Esophagus muscularis mucosa (tissue), 3 donors: ENCODE measurements around the gene STX16.

Experiments used
- EP300 ChIP-seq: sonication (generic); formaldehyde crosslinking; IDR thresholded peaks from one replicate; pipeline ENCODE4 v1.6.1; 2017; ENCODE audit warnings: antibody characterized with exemption
- TF ChIP-seq, protein P1 (sequence below), 3 experiments: fragments of 200-600 bp in 2 of 3; fragments of 450-650 bp in 1 of 3; sonication (generic) in 2 of 3; IDR thresholded peaks; one replicate each; pipeline ENCODE4 v1.5.1; 2017 to 2019; ENCODE audit warnings: antibody characterized with exemption in 3 of 3, mild to moderate bottlenecking in 2 of 3, moderate library complexity in 1 of 3

DNA sequence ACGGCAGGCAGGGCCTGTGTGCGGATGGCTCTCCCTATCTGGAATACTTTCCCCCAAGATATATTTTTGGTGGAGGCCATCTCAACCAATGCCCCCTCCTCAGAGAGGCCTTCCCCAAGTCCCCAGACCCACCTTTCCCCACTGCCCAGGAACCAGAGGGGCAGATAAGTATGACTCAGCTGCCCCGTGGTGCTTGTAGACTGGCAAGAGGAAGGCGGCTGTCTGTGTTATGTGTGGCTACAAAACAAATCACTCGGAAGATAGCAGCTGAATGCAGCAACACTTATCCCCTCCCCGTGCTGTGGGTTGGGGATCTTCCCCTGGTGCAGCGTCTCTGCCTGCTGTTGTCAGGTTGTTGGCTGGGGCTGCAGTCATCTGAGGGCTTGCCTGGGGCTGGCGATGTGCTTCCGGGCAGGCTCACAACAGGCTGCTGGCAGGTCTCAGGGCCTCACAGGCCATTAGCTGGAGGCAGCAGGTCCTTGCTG lies 48.6 kb downstream of the STX16 start:
- TF ChIP-seq, protein P1, sequence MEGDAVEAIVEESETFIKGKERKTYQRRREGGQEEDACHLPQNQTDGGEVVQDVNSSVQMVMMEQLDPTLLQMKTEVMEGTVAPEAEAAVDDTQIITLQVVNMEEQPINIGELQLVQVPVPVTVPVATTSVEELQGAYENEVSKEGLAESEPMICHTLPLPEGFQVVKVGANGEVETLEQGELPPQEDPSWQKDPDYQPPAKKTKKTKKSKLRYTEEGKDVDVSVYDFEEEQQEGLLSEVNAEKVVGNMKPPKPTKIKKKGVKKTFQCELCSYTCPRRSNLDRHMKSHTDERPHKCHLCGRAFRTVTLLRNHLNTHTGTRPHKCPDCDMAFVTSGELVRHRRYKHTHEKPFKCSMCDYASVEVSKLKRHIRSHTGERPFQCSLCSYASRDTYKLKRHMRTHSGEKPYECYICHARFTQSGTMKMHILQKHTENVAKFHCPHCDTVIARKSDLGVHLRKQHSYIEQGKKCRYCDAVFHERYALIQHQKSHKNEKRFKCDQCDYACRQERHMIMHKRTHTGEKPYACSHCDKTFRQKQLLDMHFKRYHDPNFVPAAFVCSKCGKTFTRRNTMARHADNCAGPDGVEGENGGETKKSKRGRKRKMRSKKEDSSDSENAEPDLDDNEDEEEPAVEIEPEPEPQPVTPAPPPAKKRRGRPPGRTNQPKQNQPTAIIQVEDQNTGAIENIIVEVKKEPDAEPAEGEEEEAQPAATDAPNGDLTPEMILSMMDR (IDR thresholded peaks at IDR 0.05) = no peak
- TF ChIP-seq EP300 = no peak
